ENCODE data around the gene KDELR3. TPM values are rescaled to one million over a fixed set of nuclear protein-coding genes. Genes with fewer than 3 reads are reported as not detected.
A peak's percentile ranks its signal among the peaks of the same experiment; 100 is the strongest.

Gene KDELR3
- total RNA-seq: 8.3 TPM
- long read RNA-seq, transcript KDELR3-201 (5 exons, 1,728 nt): major isoform, 24 of 27 reads
- long read RNA-seq, partial matches to known transcripts: 0 of 27 reads
- long read RNA-seq, other reads (novel, unspliced or antisense): 1 of 27 reads

GRCh38 chr22:38467904-38468442 is at the start of gene KDELR3:
Gene KDELR3, plus strand, starts transcription at chr22:38468096. Its CDS starts 138 bp downstream, at chr22:38468234.
- ATAC-seq (peak; percentile 89 to 95), DNase-seq (peak; percentile 77)
- Histone ChIP-seq H3K36me3 (no peaks in the 10 kb centered on the region), H3K27me3 (ENCODE audit: low read depth) (peaks cover 19% of the 10 kb centered on the region), H3K4me1 (peaks cover 17% of the 10 kb centered on the region), H3K4me3 (peak within 1 kb of the TSS; percentile 63), H3K9me3 (no peaks in the 10 kb centered on the region), H3K27ac (peak within 1 kb of the TSS; percentile 69)
- intact Hi-C loops (cut with DNase I): no loop called here
- no peak for TF ChIP-seq CTCF (IDR thresholded peaks at IDR 0.05)

GRCh38 chr22:38418589-38418988 is 49.3 kb upstream of the KDELR3 start:
- no peak for TF ChIP-seq CTCF (IDR thresholded peaks at IDR 0.05)
- Histone ChIP-seq H3K27me3 (ENCODE audit: low read depth) (no peaks in the 10 kb centered on the region), H3K27ac (no peak overlapping the region), H3K4me3 (no peak overlapping the region), H3K4me1 (no peaks in the 10 kb centered on the region), H3K9me3 (no peaks in the 10 kb centered on the region), H3K36me3 (no peaks in the 10 kb centered on the region)
- intact Hi-C loops (cut with DNase I): no loop called here
- ATAC-seq (no peak), DNase-seq (peak; percentile 19)

- Histone ChIP-seq H3K9me3 (no peaks in the 10 kb centered on the region), H3K4me3 (no peak overlapping the region), H3K27ac (no peak overlapping the region), H3K36me3 (no peaks in the 10 kb centered on the region), H3K4me1 (no peaks in the 10 kb centered on the region), H3K27me3 (ENCODE audit: low read depth) (no peaks in the 10 kb centered on the region)
- ATAC-seq (no peak), DNase-seq (no peak)
- intact Hi-C loops (cut with DNase I): no loop called here
- no peak for TF ChIP-seq CTCF (IDR thresholded peaks at IDR 0.05)
Observed at GRCh38 chr22:38419121-38419857, 48.6 kb upstream of the KDELR3 start.

- Histone ChIP-seq H3K4me3 (no peak overlapping the region), H3K27me3 (ENCODE audit: low read depth) (no peaks in the 10 kb centered on the region), H3K4me1 (no peaks in the 10 kb centered on the region), H3K27ac (no peak overlapping the region), H3K9me3 (no peaks in the 10 kb centered on the region), H3K36me3 (no peaks in the 10 kb centered on the region)
- intact Hi-C loops (cut with DNase I): no loop called here
- no peak for DNase-seq
- no peak for TF ChIP-seq CTCF (IDR thresholded peaks at IDR 0.05)
- no peak for ATAC-seq
Observed at GRCh38 chr22:38419858-38420160, 48.1 kb upstream of the KDELR3 start.

GRCh38 chr22:38420734-38421133 is 47.2 kb upstream of the KDELR3 start:
- TF ChIP-seq CTCF (IDR thresholded peaks at IDR 0.05): no peak
- Histone ChIP-seq H3K4me1 (no peaks in the 10 kb centered on the region), H3K27ac (no peak overlapping the region), H3K36me3 (no peaks in the 10 kb centered on the region), H3K9me3 (no peaks in the 10 kb centered on the region), H3K27me3 (ENCODE audit: low read depth) (no peaks in the 10 kb centered on the region), H3K4me3 (no peak overlapping the region)
- intact Hi-C loops (cut with DNase I): no loop called here
- ATAC-seq (no peak), DNase-seq (no peak)

All from lower lobe of right lung (tissue), 2 donors.